NCI-H2196 (cell line): ENCODE data around the gene MYO1D.
"Not testable (repeated sequence)": the region's sequence is repeated elsewhere in the genome, so short reads cannot be mapped to it uniquely, and the experiment has no call there.

Experiments
- DNase-seq: peaks from one replicate; lab custom pipeline; 2025; ENCODE audit not compliant: unreplicated experiment; lab: John Stamatoyannopoulos, UW

Gene MYO1D

DNA sequence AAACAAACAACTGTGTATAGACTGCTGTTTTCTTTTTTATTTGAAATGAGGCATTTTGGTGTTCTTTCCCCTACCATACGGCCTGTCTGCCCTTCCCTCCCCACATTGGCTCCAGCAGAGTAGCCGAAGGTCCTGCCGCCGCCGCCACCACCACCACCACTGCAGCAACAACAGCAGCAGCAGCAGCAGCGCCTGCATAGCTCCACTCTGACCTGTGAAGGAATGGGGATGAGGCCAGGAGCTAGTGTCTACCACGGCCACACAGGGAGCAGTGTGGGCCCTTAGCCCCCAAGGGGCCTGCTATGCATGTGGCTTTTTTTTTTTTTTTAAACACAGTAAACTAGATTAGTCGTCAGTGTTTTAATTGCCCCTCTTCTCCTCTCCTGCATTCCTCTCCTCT is 395.7 kb downstream of the MYO1D start:
- no peak for DNase-seq

DNA sequence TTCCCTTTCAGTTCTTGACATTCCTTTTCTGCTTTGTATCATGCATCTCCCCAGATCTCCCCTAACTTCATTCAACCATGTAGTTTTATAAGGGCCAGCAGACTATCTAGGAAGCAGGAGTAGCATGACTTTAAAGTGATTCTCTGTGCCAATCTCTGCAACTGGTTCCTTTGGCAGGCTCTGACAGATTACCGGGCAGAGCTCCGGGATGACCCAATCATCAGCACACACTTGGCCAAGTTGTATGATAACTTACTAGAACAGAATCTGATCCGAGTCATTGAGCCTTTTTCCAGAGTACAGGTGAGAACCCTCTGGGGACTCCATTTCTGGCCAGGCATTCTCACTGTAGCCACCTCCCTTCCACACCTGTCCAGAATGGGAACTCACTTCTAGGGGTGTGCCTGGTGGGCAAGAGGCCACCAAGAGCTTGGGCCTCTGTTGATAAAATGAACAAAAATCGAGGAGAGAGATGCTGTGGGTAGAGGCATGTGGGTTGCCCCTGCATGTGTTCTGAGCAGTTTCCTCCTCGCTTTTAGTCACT is 397.8 kb downstream of the MYO1D start:
- DNase-seq = no peak

DNA sequence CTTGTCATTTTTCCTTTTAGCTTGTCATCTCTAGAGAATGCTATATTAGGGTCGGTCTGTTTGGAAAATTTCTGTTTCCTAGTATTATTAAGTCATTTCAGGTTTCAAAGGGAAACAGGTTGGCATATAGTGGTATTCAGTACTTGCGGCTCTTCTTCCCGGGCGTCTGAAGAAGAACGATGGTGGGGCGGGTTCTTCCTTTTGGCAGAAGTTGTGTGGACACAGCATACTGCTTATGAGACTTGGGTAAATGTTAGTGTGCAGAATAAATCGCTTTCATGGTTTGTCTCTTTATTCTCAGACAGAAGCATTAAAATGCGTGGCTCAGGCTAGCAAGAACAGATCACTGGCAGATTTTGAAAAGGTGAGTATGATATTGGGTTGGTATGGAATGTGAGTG is 399.7 kb downstream of the MYO1D start:
- DNase-seq = no peak

DNA sequence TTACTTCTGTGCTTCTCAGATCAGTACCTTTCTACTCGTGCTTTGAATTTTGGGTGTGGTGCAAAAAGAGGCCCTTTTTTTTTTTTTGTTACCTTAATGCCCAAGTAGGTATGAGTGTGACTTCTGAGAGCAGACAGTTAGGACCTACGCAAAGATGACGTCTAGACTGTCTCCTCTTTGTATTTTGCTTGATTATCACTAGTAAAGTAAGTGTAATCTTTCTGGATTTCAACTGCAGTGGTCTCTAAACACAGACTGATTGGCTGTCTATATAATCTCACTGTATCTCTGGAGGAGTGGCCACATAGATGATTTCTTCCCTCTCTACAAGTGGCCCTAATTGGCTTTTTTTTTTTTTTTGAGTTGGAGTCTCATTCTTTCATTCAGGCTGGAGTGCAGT is 401.7 kb downstream of the MYO1D start:
- no peak for DNase-seq

DNA sequence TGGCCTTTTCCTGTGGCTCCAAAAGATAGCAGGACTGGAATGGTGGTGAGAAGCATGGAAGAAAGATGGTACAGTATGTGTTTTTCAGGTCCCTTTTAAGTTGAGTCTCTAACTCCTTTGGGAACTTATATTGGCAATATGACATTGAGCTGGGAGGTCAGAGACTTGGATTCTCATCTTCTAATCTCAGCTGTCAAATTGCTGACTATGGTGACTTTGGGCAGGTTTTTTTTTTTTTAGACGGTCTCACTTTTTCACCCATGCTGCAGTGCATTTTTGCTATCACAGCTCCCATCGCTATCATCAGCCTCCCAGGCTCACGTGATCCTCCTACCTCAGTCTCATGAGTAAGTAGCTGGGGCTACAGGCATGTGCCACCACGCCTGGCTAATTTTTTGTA is 405.3 kb downstream of the MYO1D start:
- no peak for DNase-seq

DNA sequence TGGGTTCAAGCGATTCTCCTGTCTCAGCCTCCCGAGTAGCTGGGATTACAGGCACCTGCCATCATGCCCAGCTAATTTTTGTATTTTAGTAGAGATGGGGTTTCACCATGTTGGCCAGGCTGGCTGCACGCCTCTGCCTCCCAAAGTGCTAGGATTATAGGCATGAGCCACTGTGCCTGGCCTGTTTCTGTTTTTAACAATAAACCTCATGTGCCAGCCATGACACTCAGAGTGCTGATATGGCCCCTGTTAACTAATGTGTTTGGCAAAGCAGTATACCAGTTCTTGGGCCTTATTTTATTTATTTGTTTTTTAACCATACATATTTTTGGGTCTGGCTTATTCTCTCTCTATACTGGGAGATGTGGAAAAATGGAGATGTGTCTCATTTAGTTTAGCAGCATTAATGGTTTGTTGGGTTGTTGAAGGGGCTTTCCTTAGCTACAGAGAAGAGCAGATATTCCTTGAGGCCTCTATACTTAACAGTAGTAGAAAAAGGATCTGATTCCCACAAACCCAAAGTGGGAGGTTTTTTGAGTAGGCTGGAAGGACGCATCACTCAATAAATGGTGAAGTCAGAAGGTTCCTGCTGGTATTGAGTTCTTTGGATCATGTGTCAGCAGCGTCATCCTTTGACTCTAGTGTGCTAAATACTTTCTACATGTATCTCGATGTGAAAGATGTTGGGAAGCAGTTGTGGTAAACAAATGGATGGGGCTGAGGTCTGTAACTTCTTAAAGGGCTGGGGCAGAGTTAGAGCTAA is 406.3 kb downstream of the MYO1D start:
- DNase-seq = no peak

DNA sequence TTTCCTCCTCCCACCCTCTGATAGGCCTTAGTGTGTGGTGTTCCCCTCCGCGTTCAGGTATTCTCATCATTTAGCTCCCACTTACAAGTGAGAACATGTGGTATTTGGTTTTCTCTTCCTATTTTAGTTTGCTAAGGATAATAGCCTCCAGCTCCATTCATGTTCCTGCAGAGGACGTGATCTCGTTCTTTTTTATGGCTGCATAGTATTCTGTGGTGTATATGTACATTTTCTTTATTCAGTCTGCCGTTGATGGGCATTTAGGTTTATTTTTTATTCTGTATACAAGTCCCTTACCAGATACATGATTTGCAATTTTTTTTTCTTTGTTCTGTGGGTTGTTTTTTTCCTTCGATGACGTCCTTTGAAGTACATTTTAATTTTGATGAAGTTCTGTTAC is 409.0 kb downstream of the MYO1D start:
- no peak for DNase-seq

DNA sequence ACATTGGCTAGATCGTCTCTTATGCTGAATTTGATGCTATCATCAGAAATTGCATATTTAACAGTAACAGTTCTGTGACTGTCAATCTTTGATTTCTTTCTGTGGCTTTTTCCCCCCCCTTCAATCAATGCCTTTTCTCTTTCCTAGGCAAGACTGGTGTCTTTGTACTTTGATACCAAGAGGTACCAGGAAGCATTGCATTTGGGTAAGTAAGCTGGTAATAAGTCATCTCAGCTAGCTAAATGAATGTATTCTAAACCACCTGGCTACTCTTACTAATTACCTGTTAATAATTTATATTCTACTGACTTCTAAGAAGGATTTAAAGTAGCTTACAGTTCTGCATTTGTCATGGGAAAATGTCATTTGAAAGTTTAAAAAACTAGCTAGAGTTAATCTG is 412.6 kb downstream of the MYO1D start:
- no peak for DNase-seq

DNA sequence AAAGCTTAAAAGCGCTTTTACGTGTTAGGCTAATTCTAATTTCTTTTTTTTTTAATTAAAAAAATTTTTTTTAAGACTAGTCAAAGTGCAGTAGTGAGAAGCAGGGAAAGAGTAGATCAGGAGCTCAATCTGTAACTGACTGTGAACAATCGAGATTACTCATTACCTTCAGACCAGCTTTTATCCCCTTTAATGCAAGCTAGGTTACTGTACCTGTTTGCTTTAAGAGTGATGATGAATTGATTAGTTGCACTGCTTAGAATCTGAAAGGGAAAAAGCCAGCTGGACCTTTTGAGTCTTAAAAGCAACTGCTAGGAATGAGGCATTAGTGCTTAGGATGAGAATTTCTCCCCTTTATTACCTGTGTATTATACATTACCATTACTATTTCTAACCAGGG is 413.6 kb downstream of the MYO1D start:
- no peak for DNase-seq

DNA sequence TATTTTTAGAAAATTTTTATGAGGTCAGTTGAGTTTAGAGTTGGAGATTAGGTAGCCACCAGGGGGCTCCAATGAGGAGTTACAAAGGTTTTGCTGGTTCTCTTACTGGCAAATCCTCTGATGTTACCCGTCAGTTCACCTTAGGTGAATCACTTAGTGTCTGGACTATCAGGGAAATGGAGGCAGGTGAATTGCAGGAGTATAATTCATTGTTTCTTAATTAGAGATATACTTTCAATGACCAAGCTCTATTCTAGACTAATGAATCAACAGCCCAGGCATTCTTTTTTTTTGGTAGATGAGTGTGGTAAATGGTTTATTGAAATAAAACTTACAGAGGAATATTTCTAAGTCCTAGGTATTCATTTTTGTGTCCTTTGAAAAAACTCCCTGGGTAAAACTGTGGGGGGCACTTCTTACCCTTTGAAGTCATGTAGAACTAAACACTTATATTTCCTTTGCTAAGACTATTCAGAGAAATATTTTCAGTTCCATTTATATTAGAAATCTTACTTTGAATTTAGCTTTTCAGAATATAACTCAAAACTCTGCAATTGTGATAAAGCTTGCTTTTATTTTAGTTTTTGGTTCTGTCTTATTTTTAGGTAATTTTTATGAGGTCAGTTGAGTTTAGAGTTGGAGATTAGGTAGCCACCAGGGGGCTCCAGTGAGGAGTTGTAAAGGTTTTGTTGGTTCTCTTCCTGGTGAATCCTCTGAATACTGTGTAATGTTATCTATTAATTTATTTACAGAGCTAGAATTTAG is 414.9 kb downstream of the MYO1D start:
- DNase-seq = peak; percentile 27

DNA sequence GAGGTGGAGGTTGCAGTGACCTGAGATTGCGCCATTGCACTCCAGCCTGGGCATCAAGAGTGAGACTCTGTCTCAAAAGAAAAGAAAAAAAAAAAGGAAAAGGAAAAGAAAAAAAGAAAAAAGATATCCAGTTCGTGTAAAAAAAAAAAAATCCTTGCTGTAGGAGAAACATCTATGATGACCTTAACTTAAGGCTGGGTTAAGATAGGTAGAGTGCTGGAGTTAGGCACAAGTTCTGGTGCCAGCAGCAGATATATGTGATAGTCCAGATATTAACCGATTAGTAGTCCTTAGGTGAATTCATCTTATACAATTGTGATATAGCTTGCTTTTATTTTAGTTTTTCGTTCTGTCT is 415.4 kb downstream of the MYO1D start:
- DNase-seq = no peak

DNA sequence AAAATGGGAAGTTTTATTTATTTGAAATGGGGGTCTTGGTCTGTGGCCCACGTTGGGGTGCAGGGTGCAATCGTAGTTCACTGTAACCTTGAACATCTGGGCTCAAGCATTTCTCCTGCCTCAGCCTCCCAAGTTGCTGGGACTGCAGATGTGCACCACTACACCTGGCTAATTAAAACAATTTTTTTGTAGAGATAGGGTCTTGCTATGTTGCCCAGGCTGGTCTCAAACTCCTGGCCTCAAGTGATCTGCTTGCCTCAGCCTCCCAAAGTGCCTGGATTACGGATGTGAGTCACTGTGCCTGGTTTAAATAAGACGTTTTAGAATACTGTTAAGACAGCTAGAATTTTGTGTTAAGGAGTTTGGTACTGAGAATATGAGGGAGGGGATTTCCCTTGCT is 416.9 kb downstream of the MYO1D start:
- DNase-seq = no peak

DNA sequence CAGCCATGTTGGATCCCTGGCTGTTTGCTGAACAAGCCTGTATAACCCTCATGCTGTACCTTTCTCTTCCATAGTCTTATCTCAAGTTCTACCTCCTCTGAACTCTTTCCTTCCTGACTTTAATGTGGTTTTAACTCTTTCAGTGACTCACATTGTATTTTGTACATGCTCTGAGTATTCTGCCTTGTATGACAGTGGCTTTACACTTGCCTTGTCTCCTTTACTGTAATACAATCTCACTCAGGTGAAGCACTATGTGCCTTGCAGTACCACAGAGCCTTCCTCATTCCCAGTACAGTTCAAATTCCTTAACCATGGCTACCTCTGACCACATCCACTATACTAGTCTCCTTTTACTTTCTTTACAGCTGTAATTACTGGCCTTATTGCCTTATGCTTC is 418.6 kb downstream of the MYO1D start:
- DNase-seq = no peak

DNA sequence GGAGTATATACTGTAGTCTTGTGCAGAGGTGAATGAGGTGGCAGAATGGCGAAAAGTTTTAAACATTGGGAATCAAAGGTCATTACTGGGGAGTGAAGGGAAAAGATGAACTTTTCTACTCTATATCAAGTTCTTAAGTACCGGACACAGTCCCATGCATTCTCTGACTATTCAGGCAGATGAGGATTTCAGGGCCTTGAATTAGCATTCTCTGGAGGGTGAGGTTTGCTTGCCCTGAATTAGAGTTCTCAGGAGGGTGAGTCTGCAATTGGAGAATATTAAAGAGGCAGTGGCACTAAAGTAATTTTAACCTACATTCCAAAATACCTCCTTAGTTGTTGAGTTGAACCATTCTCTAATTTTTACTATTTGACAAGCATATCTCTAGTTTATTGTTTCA is 423.6 kb downstream of the MYO1D start:
- no peak for DNase-seq

DNA sequence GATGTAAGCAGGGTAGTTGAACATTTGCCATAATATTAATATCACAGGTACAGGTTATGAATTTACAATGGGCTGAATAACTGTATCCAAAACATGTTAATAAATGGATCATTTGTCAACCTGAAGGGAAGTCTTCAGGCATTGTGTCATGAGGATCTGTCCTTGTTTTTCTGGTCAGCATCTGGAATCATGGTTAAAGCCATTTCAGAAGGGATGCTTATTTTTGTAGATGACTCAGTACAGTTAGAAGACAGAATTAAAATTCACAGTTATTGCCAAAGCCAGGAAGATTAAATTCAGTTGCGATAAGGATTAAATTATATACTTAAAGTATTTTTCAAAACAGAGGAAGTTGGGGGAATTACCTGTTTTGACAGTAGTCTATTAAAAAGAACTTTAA is 424.6 kb downstream of the MYO1D start:
- no peak for DNase-seq

DNA sequence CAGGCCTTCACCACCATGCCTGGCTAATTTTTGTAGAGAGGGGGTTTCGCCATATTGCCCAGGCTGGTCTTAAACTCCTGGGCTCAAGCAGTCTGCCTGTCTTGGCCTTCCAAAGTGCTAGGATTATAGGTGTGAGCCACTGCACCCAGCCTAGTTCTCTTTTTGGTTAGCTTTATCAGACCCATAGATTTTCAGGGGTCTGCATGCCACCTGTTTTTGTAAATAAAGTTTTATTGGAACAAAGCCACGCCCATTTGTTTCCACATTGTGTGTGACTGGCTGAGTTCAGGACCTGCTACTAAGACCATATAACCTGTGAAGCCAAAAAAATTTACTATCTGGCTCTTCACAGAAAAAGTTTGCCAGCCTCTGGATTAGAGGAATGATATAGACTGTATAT is 425.0 kb downstream of the MYO1D start:
- DNase-seq = no peak

DNA sequence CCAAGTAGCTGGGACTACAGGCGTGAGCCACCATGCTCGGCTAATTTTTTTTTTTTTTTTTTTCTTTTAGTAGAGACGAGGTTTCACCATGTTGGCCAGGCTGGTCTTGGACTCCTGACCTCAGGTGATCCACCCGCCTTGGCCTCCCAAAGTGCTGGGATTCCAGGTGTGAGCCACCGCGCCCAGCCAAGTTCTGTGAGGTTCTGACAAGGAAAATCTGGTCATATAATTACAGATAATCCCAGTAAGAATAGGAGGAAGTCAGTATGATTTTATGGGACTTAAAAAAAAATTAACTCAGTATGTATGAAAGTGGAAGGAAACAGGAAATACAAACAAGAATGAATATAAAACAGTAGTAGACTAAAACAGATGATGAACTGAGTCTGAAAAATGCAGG is 426.5 kb downstream of the MYO1D start:
- not testable (repeated sequence) for DNase-seq

DNA sequence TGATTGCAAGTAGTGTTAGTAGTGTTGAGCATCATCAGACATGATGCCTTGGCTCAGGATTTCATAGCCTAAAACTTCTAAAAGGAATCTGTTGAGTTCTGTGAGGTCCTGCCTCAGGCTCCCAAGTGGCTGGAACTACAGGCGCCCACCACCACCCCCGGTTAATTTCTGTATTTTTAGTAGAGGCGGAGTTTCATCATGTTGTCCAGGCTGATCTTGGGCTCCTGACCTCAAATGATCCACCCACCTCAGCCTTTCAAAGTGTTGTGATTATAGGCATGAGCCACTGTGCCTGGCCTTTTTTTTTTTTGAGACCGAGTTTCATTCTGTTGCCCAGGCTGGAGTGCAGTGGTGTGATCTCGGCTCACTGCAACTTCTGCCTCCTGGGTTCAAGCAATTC is 427.0 kb downstream of the MYO1D start:
- no peak for DNase-seq

DNA sequence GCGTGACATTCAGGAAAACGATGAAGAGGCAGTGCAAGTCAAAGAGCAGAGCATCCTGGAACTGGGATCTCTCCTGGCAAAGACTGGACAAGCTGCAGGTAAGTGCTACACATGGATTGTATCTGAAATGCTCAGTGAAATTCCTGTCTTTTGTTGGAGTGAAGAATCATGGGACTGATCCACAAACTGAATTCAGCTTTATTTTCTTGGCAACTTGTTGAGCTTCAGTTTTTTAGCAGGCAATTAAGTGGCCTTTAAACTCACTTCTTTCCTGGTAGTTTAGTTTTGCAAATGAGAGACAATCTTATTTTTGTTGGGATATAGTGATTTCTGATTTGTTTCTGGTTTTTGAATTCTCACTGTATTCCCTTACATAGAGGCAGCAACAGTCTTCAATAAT is 430.0 kb downstream of the MYO1D start:
- no peak for DNase-seq

DNA sequence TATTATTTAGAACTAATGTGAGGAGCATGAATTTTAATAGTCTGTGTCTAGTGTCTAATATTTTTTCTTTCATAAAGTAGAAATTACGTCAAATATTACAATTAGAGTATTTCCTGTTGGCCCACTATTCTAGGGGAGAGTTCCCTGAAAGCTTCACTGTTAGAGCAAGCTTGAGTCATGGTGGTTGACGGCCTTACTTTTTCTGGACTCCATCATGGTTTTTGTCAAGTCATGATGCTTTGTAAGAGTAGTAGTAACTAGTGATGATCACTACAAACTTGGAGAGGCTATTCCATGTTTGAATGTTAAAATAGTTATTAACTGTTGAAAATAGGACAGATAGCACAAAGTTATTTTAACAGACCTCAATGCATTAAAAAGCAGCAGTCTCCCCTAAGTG is 431.0 kb downstream of the MYO1D start:
- no peak for DNase-seq

DNA sequence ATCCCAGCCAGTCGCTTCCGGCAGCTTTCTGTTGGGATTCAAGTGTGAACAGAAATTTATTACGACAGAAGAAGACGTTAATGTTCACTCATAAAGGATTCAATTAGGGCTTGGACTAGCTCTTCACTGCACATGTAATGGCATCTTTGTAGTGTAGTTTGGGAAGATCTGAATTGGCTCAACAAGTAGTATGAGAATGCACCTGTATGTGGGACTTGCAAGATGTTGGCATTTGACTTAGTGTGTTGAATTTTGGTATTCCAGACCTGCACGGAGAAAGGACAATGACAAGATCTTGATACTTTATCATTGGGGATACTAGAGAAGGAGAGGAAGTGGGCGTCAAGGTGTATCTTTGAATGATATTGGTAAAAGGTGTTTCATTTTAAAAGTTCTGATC is 431.4 kb downstream of the MYO1D start:
- no peak for DNase-seq

DNA sequence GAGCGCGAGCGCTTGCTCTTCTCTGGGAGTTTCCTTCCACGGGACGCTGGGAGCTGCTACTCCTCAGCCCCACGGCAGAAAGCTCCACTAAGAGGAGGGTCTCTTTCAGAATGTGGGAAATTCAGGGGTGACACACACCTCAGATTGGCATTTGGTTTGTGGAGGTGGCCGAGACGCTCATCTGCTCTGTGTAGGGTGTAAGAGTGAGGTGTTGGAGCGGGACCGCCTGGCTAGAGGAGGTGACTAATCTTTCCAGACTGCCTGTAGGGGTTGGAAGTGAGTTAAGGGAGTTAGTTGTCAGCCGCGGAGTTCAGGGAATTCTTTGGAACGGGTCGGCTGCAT is 431.9 kb downstream of the MYO1D start:
- no peak for DNase-seq
